IMR-90 (cell line): ENCODE data around the gene TRIP11. TPM values are rescaled to one million over a fixed set of nuclear protein-coding genes. Genes with fewer than 3 reads are reported as not detected.

Source experiments
- ATAC-seq: fragments of 200-7000 bp; cut with Tn5 transposase; 2 replicates; pipeline ENCODE4 v1.9.1; 2020; ENCODE audit warnings: low read depth, mild to moderate bottlenecking, moderate library complexity
- BruUV-seq: library from RNA; stranded (reverse); fragments of 400-500 nt; replicated peaks from 2 replicates; lab custom pipeline; 2021; lab: Mats Ljungman, UMichigan
- CTCF ChIA-PET: fragments of 300-600 bp; formaldehyde crosslinking; extraction: SDS; loops from one replicate; lab custom pipeline; 2021; ENCODE audit warnings: antibody characterized with exemption; lab: Yijun Ruan, JAX
- POLR2A ChIA-PET: fragments of 300-600 bp; sonication (Branson Sonifier 250); formaldehyde crosslinking; loops from one replicate; lab custom pipeline; 2022; ENCODE audit warnings: antibody characterized with exemption; ENCODE audit not compliant: unreplicated experiment; lab: Charles Lee
- DNase-seq: peaks from one replicate; pipeline ENCODE4 v3.0.0; 2013
- H2AFZ ChIP-seq: replicated peaks from 2 replicates; pipeline ENCODE3; 2013; ENCODE audit warnings: low read length, mild to moderate bottlenecking; ENCODE audit not compliant: poor library complexity
- H2AK5ac ChIP-seq: 2 replicates; pipeline ENCODE4 v1.6.1; 2013; ENCODE audit warnings: low read depth, low read length, inconsistent platforms
- H2AK9ac ChIP-seq: replicated peaks from 2 replicates; pipeline ENCODE3; 2013; ENCODE audit warnings: mild to moderate bottlenecking, low read depth, low read length, moderate library complexity; ENCODE audit not compliant: poor library complexity
- H2BK120ac ChIP-seq: 2 replicates; pipeline ENCODE4 v1.6.1; 2013; ENCODE audit warnings: low read depth, low read length, inconsistent platforms
- H2BK15ac ChIP-seq: 3 replicates; pipeline ENCODE4 v1.6.1; 2013; ENCODE audit warnings: low read depth, low read length, inconsistent platforms
- H2BK20ac ChIP-seq: 2 replicates; pipeline ENCODE4 v1.6.1; 2013; ENCODE audit warnings: low read depth, mild to moderate bottlenecking, inconsistent platforms, low read length, moderate library complexity
- H2BK5ac ChIP-seq: 2 replicates; pipeline ENCODE4 v1.6.1; 2013; ENCODE audit warnings: mild to moderate bottlenecking, low read depth, low read length, inconsistent platforms; ENCODE audit not compliant: poor library complexity, severe bottlenecking
- H3K14ac ChIP-seq: replicated peaks from 2 replicates; pipeline ENCODE4 v1.6.1; 2013; ENCODE audit warnings: low read depth, low read length, inconsistent platforms
- H3K18ac ChIP-seq: 2 replicates; pipeline ENCODE4 v1.6.1; 2013; ENCODE audit warnings: low read depth, low read length, control low read depth
- H3K23ac ChIP-seq: 2 replicates; pipeline ENCODE4 v1.6.1; 2013; ENCODE audit warnings: low read depth, low read length, inconsistent platforms
- H3K27ac ChIP-seq: 2 replicates; pipeline ENCODE4 v1.5.1; 2013; ENCODE audit warnings: mild to moderate bottlenecking, control low read depth, low read length; ENCODE audit not compliant: insufficient read depth
- H3K27me3 ChIP-seq: 2 replicates; pipeline ENCODE4 v1.6.1; 2013; ENCODE audit warnings: low read length; ENCODE audit not compliant: control insufficient read depth, insufficient read depth
- H3K36me3 ChIP-seq: 2 replicates; pipeline ENCODE4 v1.6.1; 2013; ENCODE audit warnings: low read length, mixed read lengths; ENCODE audit not compliant: control insufficient read depth, insufficient read depth
- H3K4ac ChIP-seq: 2 replicates; pipeline ENCODE4 v1.6.1; 2013; ENCODE audit warnings: low read depth, low read length, inconsistent platforms
- H3K4me1 ChIP-seq: 2 replicates; pipeline ENCODE4 v1.6.1; 2013; ENCODE audit warnings: low read length, mixed read lengths; ENCODE audit not compliant: control insufficient read depth, insufficient read depth
- H3K4me2 ChIP-seq: 2 replicates; pipeline ENCODE4 v1.6.1; 2013; ENCODE audit warnings: low read depth, mild to moderate bottlenecking, control low read depth, low read length, moderate library complexity
- H3K4me3 ChIP-seq: 2 replicates; pipeline ENCODE4 v1.5.1; 2013; ENCODE audit warnings: low read depth, mild to moderate bottlenecking, control low read depth, low read length, moderate library complexity; ENCODE audit not compliant: insufficient read depth
- H3K56ac ChIP-seq: 2 replicates; pipeline ENCODE4 v1.6.1; 2013; ENCODE audit warnings: low read length, inconsistent platforms; ENCODE audit not compliant: insufficient read depth; ENCODE audit errors: extremely low read depth
- H3K79me1 ChIP-seq, 2 experiments: 2 replicates each; pipeline ENCODE4 v1.6.1; 2013; ENCODE audit warnings: low read length in 2 of 2, inconsistent platforms in 1 of 2, low read depth in 1 of 2
- H3K9ac ChIP-seq: 2 replicates; pipeline ENCODE4 v1.6.1; 2013; ENCODE audit warnings: low read depth, low read length, control low read depth
- H3K9me1 ChIP-seq: 2 replicates; pipeline ENCODE4 v1.6.1; 2013; ENCODE audit warnings: low read length, inconsistent platforms; ENCODE audit not compliant: insufficient read depth
- H3K9me3 ChIP-seq: 2 replicates; pipeline ENCODE4 v1.6.1; 2013; ENCODE audit warnings: low read length; ENCODE audit not compliant: control insufficient read depth, insufficient read depth
- H4K20me1 ChIP-seq: 2 replicates; pipeline ENCODE4 v1.6.1; 2013; ENCODE audit warnings: low read length, inconsistent platforms; ENCODE audit not compliant: insufficient read depth
- H4K5ac ChIP-seq: 2 replicates; pipeline ENCODE4 v1.6.1; 2013; ENCODE audit warnings: mild to moderate bottlenecking, low read depth, low read length, control low read depth
- H4K8ac ChIP-seq, 2 experiments: 2 replicates each; pipeline ENCODE4 v1.6.1; 2013; ENCODE audit warnings: low read depth in 2 of 2, low read length in 2 of 2, control low read depth in 1 of 2, inconsistent platforms in 1 of 2
- H4K91ac ChIP-seq: 2 replicates; pipeline ENCODE4 v1.6.1; 2013; ENCODE audit warnings: low read depth, low read length, inconsistent platforms; ENCODE audit not compliant: insufficient read depth
- MAZ ChIP-seq: IDR thresholded peaks from 2 replicates; pipeline ENCODE4 v1.6.1; 2012; ENCODE audit warnings: low read depth, mild to moderate bottlenecking, low read length, improper control_type of control experiment, moderate library complexity, borderline replicate concordance
- NFE2L2 ChIP-seq: fragments of 150-350 bp; IDR thresholded peaks from 2 replicates; pipeline ENCODE4 v1.6.1; 2016; ENCODE audit warnings: low read depth, mild to moderate bottlenecking, low read length
- WGBS, 2 experiments: methylation state at CpG; one replicate each; pipeline versions ENCODE4 v1.1.5 to v1.1.7; 2013; ENCODE audit warnings: missing lambda C conversion rate in 2 of 2; ENCODE audit not compliant: insufficient read length in 1 of 2; ENCODE audit errors: extremely low coverage in 2 of 2; 5-methylcytosine and 5-hydroxymethylcytosine counted together
- dilution Hi-C: fragments of 300-500 bp; cut with HindIII; formaldehyde crosslinking; loops from one replicate; pipeline ENCODE4 v1.14.3; 2018; ENCODE audit warnings: low sequenced_read_pairs; ENCODE audit not compliant: unreplicated experiment
- in situ Hi-C: fragments of 300-500 bp; cut with MboI; formaldehyde crosslinking; loops from 3 replicates; pipeline ENCODE4 v1.14.3; 2019; ENCODE audit warnings: low sequenced_read_pairs, inconsistent platforms, mixed read lengths
- intact Hi-C: fragments of 100-400 bp; cut with micrococcal nuclease; formaldehyde crosslinking; loops from 2 replicates; pipeline ENCODE4 v1.10.0; 2022
- polyA plus RNA-seq, 3 experiments: library from polyadenylated mRNA; depleted of rRNA; stranded (reverse); fragments of >200 nt; gene quantifications; 2 replicates each; pipeline ENCODE4 v1.2.3, GENCODE V29; 2012; ENCODE audit warnings: low replicate concordance in 1 of 3
- total RNA-seq: library from RNA; depleted of rRNA; stranded (reverse); fragments of >200 nt; gene quantifications from 2 replicates; pipeline ENCODE4 v1.2.3, GENCODE V29; 2012

TRIP11 gene
- total and polyA plus RNA-seq, 2 of the 4 experiments (the other 2 are of a cell fraction) = 6.8 to 83.5 TPM

GRCh38 chr14:91953170-91953985 lies 86.5 kb downstream of the TRIP11 start:
- intact Hi-C loops (no loop called here), in situ Hi-C loops (no loop called here), dilution Hi-C loops (no loop called here)
- no peak overlapping the region for H3K9ac ChIP-seq
- BruUV-seq = no TSS peak
- 40% methylated on average over 1 of the region's 8 CpGs; no CpG with 5 or more reads in 1 of the 2 experiments for WGBS, 2 experiments
- H3K4me1 ChIP-seq = peaks cover under 1% of the 10 kb centered on the region
- H4K8ac ChIP-seq = no peak overlapping the region
- no peak overlapping the region for H3K23ac ChIP-seq
- 0 out of 2 replicates have a peak overlapping the region, but pooled peaks have one; percentile 15 for H3K14ac ChIP-seq
- H2BK5ac ChIP-seq = no peak overlapping the region
- H3K4me2 ChIP-seq = no peak overlapping the region
- no peak overlapping the region for H3K27ac ChIP-seq
- no peaks in the 10 kb centered on the region for H3K79me1 ChIP-seq
- 0 out of 2 replicates have a peak overlapping the region, but pooled peaks have one; percentile 29 for H3K4ac ChIP-seq
- ATAC-seq (peak; percentile 68), DNase-seq (peak; percentile 59)
- no peaks in the 10 kb centered on the region for H3K36me3 ChIP-seq
- ChIA-PET CTCF (no interaction called here), POLR2A (no interaction called here)
- no peak for TF ChIP-seq MAZ
- TF ChIP-seq NFE2L2 = peak; percentile 57; the same call in 1 of the 2 replicates
- H2BK120ac ChIP-seq = no peak overlapping the region
- H2AK5ac ChIP-seq = peak overlapping the region; percentile 21; the same call in 1 of the 2 replicates
- H3K4me3 ChIP-seq = no peak overlapping the region
- H2AK9ac ChIP-seq = no peak overlapping the region
- no peak overlapping the region for H3K18ac ChIP-seq
- no peak overlapping the region for H4K91ac ChIP-seq
- peak overlapping the region; percentile 36; the same call in 1 of the 3 replicates for H2BK15ac ChIP-seq
- peaks cover 2% of the 10 kb centered on the region; the same call in 1 of the 2 replicates for H3K27me3 ChIP-seq
- H3K9me3 ChIP-seq = no peaks in the 10 kb centered on the region
- H4K20me1 ChIP-seq = no peaks in the 10 kb centered on the region
- H4K5ac ChIP-seq = no peak overlapping the region
- no peak overlapping the region for H2BK20ac ChIP-seq
- no peak overlapping the region for H3K56ac ChIP-seq
- H3K9me1 ChIP-seq = peaks cover 6% of the 10 kb centered on the region; the same call in 1 of the 2 replicates
- H2AFZ ChIP-seq = no peak overlapping the region
